Astrocyte (in vitro differentiated cells and primary cell): ENCODE measurements around the gene ENTPD5. TPM values are rescaled to one million over a fixed set of nuclear protein-coding genes. Genes with fewer than 3 reads are reported as not detected.
A peak's percentile ranks its signal among the peaks of the same experiment; 100 is the strongest.

Source experiments
- DNase-seq: peaks from one replicate; pipeline ENCODE4 v3.0.0-alpha.2; 2010; ENCODE audit warnings: low read depth
- FAIRE-seq: peaks from 2 replicates; lab custom pipeline; 2011; peaks lifted over from hg19 to GRCh38; lab: Jason Lieb, UNC
- H2AFZ ChIP-seq: 2 replicates; pipeline ENCODE4 v1.6.0; 2012; ENCODE audit warnings: low read depth, low read length, inconsistent platforms
- H3K27ac ChIP-seq: 2 replicates; pipeline ENCODE4 v1.5.1; 2011; ENCODE audit warnings: low read depth, low read length, inconsistent platforms
- H3K27me3 ChIP-seq: 2 replicates; pipeline ENCODE4 v1.6.0; 2011; ENCODE audit warnings: low read length, inconsistent platforms; ENCODE audit not compliant: insufficient read depth
- H3K36me3 ChIP-seq: 2 replicates; pipeline ENCODE4 v1.5.1; 2011; ENCODE audit warnings: low read length, inconsistent platforms; ENCODE audit not compliant: insufficient read depth
- H3K4me1 ChIP-seq: 2 replicates; pipeline ENCODE4 v1.5.1; 2011; ENCODE audit warnings: low read length, inconsistent platforms; ENCODE audit not compliant: insufficient read depth
- H3K4me2 ChIP-seq: 2 replicates; pipeline ENCODE4 v1.6.0; 2012; ENCODE audit warnings: low read length, inconsistent platforms
- H3K4me3 ChIP-seq: 2 replicates; pipeline ENCODE4 v1.5.1; 2011; ENCODE audit warnings: low read depth, mild to moderate bottlenecking, low read length, inconsistent platforms; ENCODE audit not compliant: insufficient read depth
- H3K79me2 ChIP-seq: 2 replicates; pipeline ENCODE4 v1.6.0; 2012; ENCODE audit warnings: mild to moderate bottlenecking, low read length, inconsistent platforms; ENCODE audit not compliant: insufficient read depth
- H3K9ac ChIP-seq: 2 replicates; pipeline ENCODE4 v1.6.0; 2012; ENCODE audit warnings: mild to moderate bottlenecking, low read length, inconsistent platforms
- H3K9me3 ChIP-seq: 2 replicates; pipeline ENCODE4 v1.5.1; 2012; ENCODE audit warnings: low read depth, mild to moderate bottlenecking, low read length, inconsistent platforms; ENCODE audit not compliant: insufficient read depth
- H4K20me1 ChIP-seq: 2 replicates; pipeline ENCODE4 v1.6.0; 2012; ENCODE audit warnings: low read length, inconsistent platforms; ENCODE audit not compliant: insufficient read depth
- H3K27ac Mint-ChIP-seq: one replicate; pipeline ENCODE4 v1.8.0; 2021; ENCODE audit warnings: mild to moderate bottlenecking, mixed read lengths; ENCODE audit not compliant: unreplicated experiment
- H3K27me3 Mint-ChIP-seq: one replicate; pipeline ENCODE4 v1.8.0; 2021; ENCODE audit warnings: low read depth, mixed read lengths; ENCODE audit not compliant: unreplicated experiment
- H3K36me3 Mint-ChIP-seq: one replicate; pipeline ENCODE4 v1.8.0; 2021; ENCODE audit warnings: low read depth, mixed read lengths; ENCODE audit not compliant: unreplicated experiment
- H3K4me1 Mint-ChIP-seq: one replicate; pipeline ENCODE4 v1.8.0; 2021; ENCODE audit warnings: low read depth, mixed read lengths; ENCODE audit not compliant: unreplicated experiment
- H3K4me3 Mint-ChIP-seq: one replicate; pipeline ENCODE4 v1.8.0; 2021; ENCODE audit warnings: mild to moderate bottlenecking, moderate library complexity, mixed read lengths; ENCODE audit not compliant: unreplicated experiment
- H3K9me3 Mint-ChIP-seq: one replicate; pipeline ENCODE4 v1.8.0; 2021; ENCODE audit warnings: mild to moderate bottlenecking, mixed read lengths; ENCODE audit not compliant: unreplicated experiment
- CTCF ChIP-seq: IDR thresholded peaks from 2 replicates; pipeline ENCODE4 v1.5.1; 2011; ENCODE audit warnings: low read depth, mild to moderate bottlenecking, inconsistent platforms, low read length, moderate library complexity; ENCODE audit not compliant: insufficient read depth
- EZH2 ChIP-seq: IDR thresholded peaks from 2 replicates; pipeline ENCODE4 v1.6.1; 2012; ENCODE audit warnings: mild to moderate bottlenecking, low read length, inconsistent platforms; ENCODE audit not compliant: insufficient read depth
- total RNA-seq: library from RNA; stranded (reverse); gene quantifications from 2 replicates; pipeline ENCODE4 v1.2.1, GENCODE V29; 2021

Gene ENTPD5
- total RNA-seq, 1 donor from 2014 or later: 9.5 TPM

GRCh38 chr14:74049876-74050495 lies 30.9 kb upstream of the ENTPD5 start:
- Histone ChIP-seq H3K4me2 (no peak overlapping the region), H3K79me2 (no peaks in the 10 kb centered on the region), H3K36me3 (no peaks in the 10 kb centered on the region), H3K4me1 (peaks cover 4% of the 10 kb centered on the region), H3K9me3 (no peaks in the 10 kb centered on the region), H3K4me3 (no peak overlapping the region), H3K9ac (no peak overlapping the region), H4K20me1 (no peaks in the 10 kb centered on the region), H3K27me3 (no peaks in the 10 kb centered on the region), H3K27ac (no peak overlapping the region), H2AFZ (no peak overlapping the region)
- peaks cover 5% of the 10 kb centered on the region for H3K4me1 Mint-ChIP-seq
- peaks cover 3% of the 10 kb centered on the region for H3K36me3 Mint-ChIP-seq
- FAIRE-seq: no peak
- H3K27ac Mint-ChIP-seq: no peak overlapping the region
- no peaks in the 10 kb centered on the region for H3K9me3 Mint-ChIP-seq
- no peak overlapping the region for H3K4me3 Mint-ChIP-seq
- no peak for TF ChIP-seq EZH2
- DNase-seq: no peak
- no peaks in the 10 kb centered on the region for H3K27me3 Mint-ChIP-seq

GRCh38 chr14:74048281-74048680 lies 29.2 kb upstream of the ENTPD5 start:
- peaks cover 5% of the 10 kb centered on the region for H3K4me1 Mint-ChIP-seq
- no peaks in the 10 kb centered on the region for H3K9me3 ChIP-seq
- no peak overlapping the region for H3K27ac Mint-ChIP-seq
- no peaks in the 10 kb centered on the region for H3K27me3 ChIP-seq
- DNase-seq: peak; percentile 14
- peak overlapping the region; percentile 30 for H3K4me2 ChIP-seq
- no peaks in the 10 kb centered on the region for H3K27me3 Mint-ChIP-seq
- TF ChIP-seq CTCF (peak; percentile 19), EZH2 (no peak)
- no peaks in the 10 kb centered on the region for H4K20me1 ChIP-seq
- H3K36me3 Mint-ChIP-seq: peaks cover 3% of the 10 kb centered on the region
- H3K4me1 ChIP-seq: peaks cover 4% of the 10 kb centered on the region
- H2AFZ ChIP-seq: no peak overlapping the region
- H3K4me3 ChIP-seq: no peak overlapping the region
- no peak overlapping the region for H3K9ac ChIP-seq
- no peaks in the 10 kb centered on the region for H3K36me3 ChIP-seq
- H3K27ac ChIP-seq: peak overlapping the region; percentile 9
- peak overlapping the region; percentile 27 for H3K4me3 Mint-ChIP-seq
- no peaks in the 10 kb centered on the region for H3K9me3 Mint-ChIP-seq
- FAIRE-seq: no peak
- no peaks in the 10 kb centered on the region for H3K79me2 ChIP-seq

GRCh38 chr14:74045522-74045921 lies 26.4 kb upstream of the ENTPD5 start:
- Histone ChIP-seq H2AFZ (no peak overlapping the region), H3K9me3 (no peaks in the 10 kb centered on the region), H3K4me1 (peaks cover 4% of the 10 kb centered on the region), H3K27me3 (no peaks in the 10 kb centered on the region), H3K27ac (no peak overlapping the region), H3K4me2 (no peak overlapping the region), H4K20me1 (no peaks in the 10 kb centered on the region), H3K4me3 (no peak overlapping the region), H3K79me2 (no peaks in the 10 kb centered on the region), H3K9ac (no peak overlapping the region), H3K36me3 (no peaks in the 10 kb centered on the region)
- no peaks in the 10 kb centered on the region for H3K9me3 Mint-ChIP-seq
- H3K27me3 Mint-ChIP-seq: no peaks in the 10 kb centered on the region
- TF ChIP-seq CTCF (no peak), EZH2 (no peak)
- H3K36me3 Mint-ChIP-seq: peaks cover 3% of the 10 kb centered on the region
- no peak overlapping the region for H3K27ac Mint-ChIP-seq
- H3K4me3 Mint-ChIP-seq: no peak overlapping the region
- H3K4me1 Mint-ChIP-seq: peaks cover 5% of the 10 kb centered on the region
- no peak for DNase-seq
- FAIRE-seq: no peak
